SH-SY5Y (cell line): Measurements from ENCODE around the gene C10orf120.

ENCODE experiments used
- GATA2 ChIP-seq: IDR thresholded peaks from 2 replicates; pipeline ENCODE4 v1.6.1; 2011; ENCODE audit warnings: mild to moderate bottlenecking, low read depth, low read length
- GATA3 ChIP-seq: IDR thresholded peaks from 2 replicates; pipeline ENCODE4 v1.6.1; 2011; ENCODE audit warnings: low read depth, mild to moderate bottlenecking, low read length, moderate library complexity

- TF ChIP-seq GATA3, result no peak
- TF ChIP-seq GATA2, result no peak
Measured at GRCh38 chr10:122659651-122660050, 40.0 kb downstream of the C10orf120 start.
